Activated T-helper 17 cell treated with anti-CD3 and anti-CD28 coated beads, Interleukin-2, amount 50 U/mL, for 72 hours (primary cell): ENCODE results near the gene OXSM. TPM values are rescaled to one million over a fixed set of nuclear protein-coding genes. Genes with fewer than 3 reads are reported as not detected.
A peak's percentile ranks its signal among the peaks of the same experiment; 100 is the strongest.

Experiments used
- ATAC-seq: fragments of 150-1000 bp; cut with Tn5 transposase; replicated peaks from 2 replicates; pipeline ENCODE4 v1.10.0; 2021; ENCODE audit warnings: mild to moderate bottlenecking, moderate library complexity
- H3K27ac Mint-ChIP-seq: one replicate; pipeline ENCODE4 v1.8.0; 2022; ENCODE audit warnings: mixed read lengths
- H3K27me3 Mint-ChIP-seq: one replicate; pipeline ENCODE4 v1.8.0; 2022; ENCODE audit warnings: mixed read lengths
- H3K36me3 Mint-ChIP-seq: one replicate; pipeline ENCODE4 v1.8.0; 2022; ENCODE audit warnings: low read depth, mild to moderate bottlenecking, mixed read lengths
- H3K4me1 Mint-ChIP-seq: one replicate; pipeline ENCODE4 v1.8.0; 2022; ENCODE audit warnings: mixed read lengths
- H3K4me3 Mint-ChIP-seq: one replicate; pipeline ENCODE4 v1.8.0; 2022; ENCODE audit warnings: mild to moderate bottlenecking, mixed read lengths
- H3K9me3 Mint-ChIP-seq: one replicate; pipeline ENCODE4 v1.8.0; 2022; ENCODE audit warnings: mixed read lengths
- total RNA-seq, 2 donors: library from RNA; stranded (reverse); gene quantifications; one replicate each; pipeline ENCODE4 v1.2.3, GENCODE V29; 2022

Gene OXSM
- total RNA-seq, 2 donors from 2014 or later = 27.7 to 35.7 TPM

DNA sequence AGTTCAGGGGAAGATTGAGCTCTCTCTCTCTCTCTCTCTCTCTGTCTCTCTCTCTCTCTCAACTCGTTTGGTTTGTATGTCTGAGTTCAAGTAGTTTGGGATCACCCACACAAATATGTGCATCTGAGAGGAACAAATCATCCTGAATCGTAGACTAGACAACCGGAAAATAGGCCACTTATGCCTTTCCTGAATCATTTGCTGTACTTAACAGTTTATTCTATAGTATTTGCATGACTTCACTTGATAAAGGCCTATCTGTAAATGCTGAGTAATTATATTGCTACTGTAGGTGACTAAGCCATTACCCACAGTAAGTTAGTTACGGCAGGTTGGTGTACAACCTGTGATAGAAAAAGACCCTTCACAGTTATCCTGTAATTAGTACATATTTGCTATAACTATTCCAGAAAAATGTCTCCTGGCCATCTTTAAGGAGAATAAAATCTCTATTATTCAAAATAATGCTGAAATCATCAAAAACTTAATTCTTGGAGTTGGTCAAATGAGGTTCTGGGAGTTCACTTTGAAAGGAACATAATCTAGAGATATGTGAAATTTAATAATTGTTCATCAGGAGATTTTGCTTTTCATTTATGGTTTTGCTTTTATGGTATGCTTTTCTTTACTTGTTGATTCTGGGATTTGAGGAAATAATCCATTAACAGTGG lies 31.1 kb downstream of the OXSM start:
- Mint-ChIP-seq H3K36me3 (no peaks in the 10 kb centered on the region), H3K4me1 (peaks cover 9% of the 10 kb centered on the region), H3K9me3 (no peaks in the 10 kb centered on the region), H3K4me3 (no peak overlapping the region), H3K27ac (no peak overlapping the region), H3K27me3 (peaks cover 13% of the 10 kb centered on the region)
- peak; percentile 29 for ATAC-seq

DNA sequence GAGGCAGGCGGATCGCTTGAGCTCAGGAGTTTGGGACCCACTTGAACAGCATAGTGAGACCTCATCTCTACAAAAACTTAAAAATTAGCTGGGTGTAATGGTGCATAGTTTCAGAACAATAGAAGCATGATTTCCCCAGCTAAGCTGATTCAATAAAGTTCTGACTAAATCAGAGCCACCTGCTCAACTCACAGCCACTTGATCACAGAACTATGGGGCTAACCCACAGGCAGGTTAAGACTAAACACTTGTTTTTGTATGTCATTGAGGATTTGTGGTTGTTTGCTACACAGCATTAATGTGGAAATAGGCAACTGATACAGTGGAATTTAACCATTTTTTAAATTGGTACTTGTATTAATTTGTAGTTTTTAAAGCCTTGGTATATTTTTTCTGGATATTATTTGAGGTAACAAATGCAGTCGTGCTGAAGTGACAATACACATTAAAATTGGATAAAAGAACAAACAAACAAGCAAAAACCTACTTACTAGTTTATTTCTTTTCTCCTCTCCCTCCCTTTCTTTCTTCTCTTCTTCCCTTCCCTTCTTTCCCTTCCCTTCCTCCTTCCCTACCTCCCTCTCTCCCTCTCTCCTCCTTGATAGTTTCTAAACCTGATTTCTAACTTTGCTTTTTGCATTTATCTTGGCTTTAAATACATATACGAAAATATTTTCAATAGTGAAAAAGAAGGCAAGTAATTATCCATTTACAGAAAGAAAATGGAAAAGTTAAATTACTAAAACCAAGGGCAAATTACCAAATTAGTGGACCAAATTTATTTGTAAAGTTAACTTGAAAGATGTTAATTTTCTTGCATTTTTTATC lies 32.1 kb downstream of the OXSM start:
- peaks cover 9% of the 10 kb centered on the region for H3K27me3 Mint-ChIP-seq
- H3K4me1 Mint-ChIP-seq = peaks cover 8% of the 10 kb centered on the region
- H3K4me3 Mint-ChIP-seq = no peak overlapping the region
- H3K9me3 Mint-ChIP-seq = no peaks in the 10 kb centered on the region
- no peaks in the 10 kb centered on the region for H3K36me3 Mint-ChIP-seq
- no peak for ATAC-seq
- H3K27ac Mint-ChIP-seq = no peak overlapping the region

GRCh38 chr3:25823314-25823713 lies 33.4 kb downstream of the OXSM start:
- H3K27ac Mint-ChIP-seq = no peak overlapping the region
- no peaks in the 10 kb centered on the region for H3K36me3 Mint-ChIP-seq
- peaks cover 7% of the 10 kb centered on the region for H3K4me1 Mint-ChIP-seq
- no peak for ATAC-seq
- H3K27me3 Mint-ChIP-seq = peaks cover 9% of the 10 kb centered on the region
- H3K4me3 Mint-ChIP-seq = no peak overlapping the region
- no peaks in the 10 kb centered on the region for H3K9me3 Mint-ChIP-seq

GRCh38 chr3:25826510-25826909 lies 36.6 kb downstream of the OXSM start:
- Mint-ChIP-seq H3K4me3 (no peak overlapping the region), H3K9me3 (no peaks in the 10 kb centered on the region), H3K4me1 (peaks cover 7% of the 10 kb centered on the region), H3K36me3 (no peaks in the 10 kb centered on the region), H3K27ac (no peak overlapping the region), H3K27me3 (peaks cover 4% of the 10 kb centered on the region)
- peak; percentile 57 for ATAC-seq

DNA sequence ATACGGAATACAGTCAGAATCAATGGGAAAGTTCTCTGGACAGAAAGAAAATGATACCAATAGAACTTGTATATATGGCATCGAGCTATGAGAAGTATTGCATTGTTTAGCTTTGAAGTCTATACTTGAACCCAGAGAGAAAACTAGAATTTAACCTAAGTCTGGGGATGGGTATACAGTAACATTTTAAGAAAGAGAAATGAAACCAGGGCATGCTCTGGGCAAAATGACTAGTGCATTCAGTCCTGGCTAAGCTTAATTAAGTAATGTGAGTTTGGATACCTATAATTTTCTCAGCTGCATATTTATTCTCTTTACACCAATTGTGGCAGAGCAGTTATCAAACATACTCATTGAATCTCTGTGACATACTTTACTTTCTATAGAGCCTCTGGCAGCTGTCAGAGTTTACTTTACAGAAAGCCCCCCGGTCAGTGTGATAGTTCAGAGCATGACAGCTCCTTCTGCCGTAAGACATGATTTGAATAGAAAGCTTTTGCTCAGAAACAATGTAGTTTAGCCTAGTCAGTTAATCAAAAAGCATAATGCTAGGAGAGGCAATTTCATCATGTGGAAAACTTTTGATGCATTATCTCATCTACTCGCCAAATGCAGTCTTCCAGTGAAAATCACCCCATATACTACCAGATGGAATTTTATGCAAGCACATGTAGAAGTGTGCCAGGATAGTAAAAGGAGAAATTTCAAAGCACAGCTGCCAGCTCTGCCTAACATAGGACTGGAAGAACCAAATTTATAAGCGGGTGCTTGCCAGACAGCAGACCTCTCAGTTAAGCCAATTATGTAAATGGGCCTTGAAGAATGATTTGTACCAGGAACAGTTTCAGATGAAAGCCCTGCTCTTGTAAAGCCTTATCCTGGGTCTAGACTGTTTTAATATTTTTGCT lies 40.7 kb downstream of the OXSM start:
- ATAC-seq = no peak
- no peaks in the 10 kb centered on the region for H3K36me3 Mint-ChIP-seq
- peaks cover 4% of the 10 kb centered on the region for H3K27me3 Mint-ChIP-seq
- no peaks in the 10 kb centered on the region for H3K9me3 Mint-ChIP-seq
- peaks cover 7% of the 10 kb centered on the region for H3K4me1 Mint-ChIP-seq
- no peak overlapping the region for H3K27ac Mint-ChIP-seq
- no peak overlapping the region for H3K4me3 Mint-ChIP-seq

GRCh38 chr3:25831578-25831977 lies 41.7 kb downstream of the OXSM start:
- H3K9me3 Mint-ChIP-seq = no peaks in the 10 kb centered on the region
- no peak overlapping the region for H3K4me3 Mint-ChIP-seq
- no peak overlapping the region for H3K27ac Mint-ChIP-seq
- H3K4me1 Mint-ChIP-seq = no peaks in the 10 kb centered on the region
- no peak for ATAC-seq
- no peaks in the 10 kb centered on the region for H3K36me3 Mint-ChIP-seq
- peaks cover 7% of the 10 kb centered on the region for H3K27me3 Mint-ChIP-seq

GRCh38 chr3:25834346-25834745 lies 44.5 kb downstream of the OXSM start:
- Mint-ChIP-seq H3K4me3 (no peak overlapping the region), H3K36me3 (no peaks in the 10 kb centered on the region), H3K4me1 (peaks cover 5% of the 10 kb centered on the region), H3K27ac (no peak overlapping the region), H3K9me3 (no peaks in the 10 kb centered on the region), H3K27me3 (peaks cover 7% of the 10 kb centered on the region)
- ATAC-seq = no peak

DNA sequence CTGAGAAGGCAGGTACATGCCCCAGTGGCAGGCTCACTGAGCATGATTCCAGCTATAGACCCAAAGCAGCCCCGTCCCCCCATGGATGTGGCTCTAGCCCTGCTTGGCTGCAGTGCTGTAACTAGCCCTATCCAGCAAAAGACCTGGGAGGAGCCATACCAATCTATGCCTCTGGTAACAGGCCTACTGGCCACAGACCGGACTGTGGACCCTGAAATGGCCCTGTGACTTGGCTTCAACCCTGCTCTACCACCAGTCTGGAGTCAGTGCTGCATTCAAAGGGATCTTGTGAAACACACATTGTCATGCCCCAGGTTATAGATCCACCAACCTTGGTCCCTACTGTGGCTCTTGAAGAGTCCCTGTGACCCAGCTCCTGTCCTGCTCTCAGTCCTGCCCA lies 46.7 kb downstream of the OXSM start:
- H3K4me1 Mint-ChIP-seq = peaks cover 5% of the 10 kb centered on the region
- no peaks in the 10 kb centered on the region for H3K9me3 Mint-ChIP-seq
- no peak for ATAC-seq
- no peak overlapping the region for H3K27ac Mint-ChIP-seq
- no peak overlapping the region for H3K4me3 Mint-ChIP-seq
- peaks cover 7% of the 10 kb centered on the region for H3K27me3 Mint-ChIP-seq
- H3K36me3 Mint-ChIP-seq = no peaks in the 10 kb centered on the region

DNA sequence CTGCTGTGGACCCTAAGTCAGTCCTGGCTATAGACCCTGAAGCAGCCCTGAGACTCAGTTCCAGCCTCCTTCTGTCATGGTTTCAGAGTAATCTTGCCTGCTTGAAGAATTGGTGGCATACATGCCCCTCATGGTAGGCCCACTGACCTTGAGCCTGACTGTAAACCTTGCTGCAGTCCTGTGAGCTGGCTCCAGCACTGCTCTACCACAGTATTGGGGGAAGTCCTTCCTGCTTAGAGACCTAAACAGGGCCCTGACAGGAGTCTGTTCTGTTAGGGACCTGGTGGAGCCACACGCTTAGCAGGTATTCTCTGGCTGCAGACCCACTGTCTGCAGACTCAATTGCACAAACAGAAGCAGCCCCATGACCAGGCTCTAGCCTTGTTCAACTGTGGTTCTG lies 47.1 kb downstream of the OXSM start:
- Mint-ChIP-seq H3K9me3 (no peaks in the 10 kb centered on the region), H3K4me1 (peaks cover 5% of the 10 kb centered on the region), H3K36me3 (no peaks in the 10 kb centered on the region), H3K27ac (no peak overlapping the region), H3K4me3 (no peak overlapping the region), H3K27me3 (peaks cover 7% of the 10 kb centered on the region)
- no peak for ATAC-seq

GRCh38 chr3:25840099-25840498 lies 50.2 kb downstream of the OXSM start:
- Mint-ChIP-seq H3K9me3 (no peaks in the 10 kb centered on the region), H3K27me3 (peaks cover 7% of the 10 kb centered on the region), H3K4me1 (peaks cover 5% of the 10 kb centered on the region), H3K4me3 (no peak overlapping the region), H3K36me3 (no peaks in the 10 kb centered on the region), H3K27ac (no peak overlapping the region)
- ATAC-seq = no peak

DNA sequence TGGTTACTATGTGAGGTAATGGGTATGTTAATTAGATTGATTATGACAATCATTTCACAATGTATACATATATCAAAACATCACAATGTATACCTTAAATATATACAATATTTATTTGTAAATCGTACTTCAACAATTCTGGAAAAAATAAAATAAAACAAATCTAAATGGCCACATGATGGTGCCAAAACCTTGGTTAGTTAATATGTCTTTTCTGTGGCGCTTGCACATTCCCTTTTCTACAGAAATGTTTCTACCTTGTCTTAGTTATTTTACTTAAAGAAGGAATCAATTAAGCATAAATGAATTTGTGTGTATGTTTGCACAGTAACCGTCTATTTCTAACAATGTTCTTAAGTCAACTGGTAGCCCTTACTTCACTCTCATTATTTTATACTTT lies 53.4 kb downstream of the OXSM start:
- Mint-ChIP-seq H3K4me1 (no peaks in the 10 kb centered on the region), H3K27me3 (no peaks in the 10 kb centered on the region), H3K27ac (no peak overlapping the region), H3K9me3 (no peaks in the 10 kb centered on the region), H3K36me3 (no peaks in the 10 kb centered on the region), H3K4me3 (no peak overlapping the region)
- no peak for ATAC-seq

Other genes starting within 250 kb of the OXSM start
- gene TOP2B, start 125.2 kb upstream of the OXSM start, total RNA-seq = 10 to 100 TPM; 71.2 to 85.9 TPM
- 100 to 1,000 TPM in 1 of 2 donors, 10 to 100 TPM in 1; 93.0 to 232 TPM for gene NGLY1, start 6.6 kb upstream of the OXSM start, total RNA-seq